ENCODE measurements around the gene GNG7.

GRCh38 chr19:2602391-2603181 is 99.9 kb downstream of the GNG7 start:
- TF ChIP-seq CTCF (IDR thresholded peaks at IDR 0.05) (no peak), POLR2A (IDR thresholded peaks at IDR 0.05) (peak in 1 of 2 donors; percentile 76)

Data from adrenal gland (tissue), 5 donors.